ENCODE measurements around the gene INPP4B.

The INPP4B gene

GRCh38 chr4:142322996-142323395, 523.1 kb downstream of the INPP4B start:
- Mint-ChIP-seq H3K4me3 (no peak overlapping the region), H3K4me1 (peaks cover 7% of the 10 kb centered on the region), H3K27me3 (ENCODE audit: low read depth) (no peaks in the 10 kb centered on the region), H3K9me3 (peaks cover 10% of the 10 kb centered on the region), H3K36me3 (ENCODE audit: low read depth) (peaks cover 8% of the 10 kb centered on the region), H3K27ac (no peak overlapping the region)
- no peak for TF ChIP-seq CTCF (IDR thresholded peaks at IDR 0.05; ENCODE audit: unreplicated experiment in 3 of 3)

GRCh38 chr4:142318280-142318679, 527.8 kb downstream of the INPP4B start:
- peak overlapping the region in 1 of 3 experiments; percentile 26 for H3K27ac Mint-ChIP-seq
- peaks cover 11% of the 10 kb centered on the region for H3K36me3 Mint-ChIP-seq (ENCODE audit: low read depth)
- H3K4me3 Mint-ChIP-seq: no peak overlapping the region
- peaks cover 6% of the 10 kb centered on the region for H3K4me1 Mint-ChIP-seq
- peaks cover 10% of the 10 kb centered on the region for H3K9me3 Mint-ChIP-seq
- no peaks in the 10 kb centered on the region for H3K27me3 Mint-ChIP-seq (ENCODE audit: low read depth)
- no peak for TF ChIP-seq CTCF (IDR thresholded peaks at IDR 0.05; ENCODE audit: unreplicated experiment in 3 of 3)

- H3K9me3 Mint-ChIP-seq: peaks cover 10% of the 10 kb centered on the region
- H3K27ac Mint-ChIP-seq: no peak overlapping the region
- peaks cover 17% of the 10 kb centered on the region for H3K36me3 Mint-ChIP-seq (ENCODE audit: low read depth)
- H3K27me3 Mint-ChIP-seq (ENCODE audit: low read depth): no peaks in the 10 kb centered on the region
- H3K4me3 Mint-ChIP-seq: no peak overlapping the region
- no peak for TF ChIP-seq CTCF (IDR thresholded peaks at IDR 0.05; ENCODE audit: unreplicated experiment in 3 of 3)
- H3K4me1 Mint-ChIP-seq: peaks cover 20% of the 10 kb centered on the region
Measured at GRCh38 chr4:142316913-142317312, 529.2 kb downstream of the INPP4B start.

GRCh38 chr4:142316025-142316424, 530.1 kb downstream of the INPP4B start:
- H3K36me3 Mint-ChIP-seq (ENCODE audit: low read depth): peaks cover 9% of the 10 kb centered on the region
- no peak overlapping the region for H3K27ac Mint-ChIP-seq
- H3K27me3 Mint-ChIP-seq (ENCODE audit: low read depth): no peaks in the 10 kb centered on the region
- TF ChIP-seq CTCF (IDR thresholded peaks at IDR 0.05; ENCODE audit: unreplicated experiment in 3 of 3): no peak
- peaks cover 21% of the 10 kb centered on the region for H3K4me1 Mint-ChIP-seq
- H3K4me3 Mint-ChIP-seq: no peak overlapping the region
- peaks cover 4% of the 10 kb centered on the region for H3K9me3 Mint-ChIP-seq

- Mint-ChIP-seq H3K4me1 (peaks cover 22% of the 10 kb centered on the region), H3K36me3 (ENCODE audit: low read depth) (peaks cover 9% of the 10 kb centered on the region), H3K27me3 (ENCODE audit: low read depth) (no peaks in the 10 kb centered on the region), H3K27ac (peak overlapping the region in 1 of 3 experiments; percentile 16), H3K9me3 (no peaks in the 10 kb centered on the region), H3K4me3 (no peak overlapping the region)
- TF ChIP-seq CTCF (IDR thresholded peaks at IDR 0.05; ENCODE audit: unreplicated experiment in 3 of 3): no peak
Measured at GRCh38 chr4:142314686-142315085, 531.4 kb downstream of the INPP4B start.

GRCh38 chr4:142314247-142314646, 531.9 kb downstream of the INPP4B start:
- no peak for TF ChIP-seq CTCF (IDR thresholded peaks at IDR 0.05; ENCODE audit: unreplicated experiment in 3 of 3)
- Mint-ChIP-seq H3K4me3 (no peak overlapping the region), H3K9me3 (no peaks in the 10 kb centered on the region), H3K27me3 (ENCODE audit: low read depth) (no peaks in the 10 kb centered on the region), H3K36me3 (ENCODE audit: low read depth) (peaks cover 9% of the 10 kb centered on the region), H3K4me1 (peaks cover 26% of the 10 kb centered on the region), H3K27ac (no peak overlapping the region)

Measured in nephron (organoid).